Measurements from ENCODE around the gene PLTP.

PLTP gene

DNA sequence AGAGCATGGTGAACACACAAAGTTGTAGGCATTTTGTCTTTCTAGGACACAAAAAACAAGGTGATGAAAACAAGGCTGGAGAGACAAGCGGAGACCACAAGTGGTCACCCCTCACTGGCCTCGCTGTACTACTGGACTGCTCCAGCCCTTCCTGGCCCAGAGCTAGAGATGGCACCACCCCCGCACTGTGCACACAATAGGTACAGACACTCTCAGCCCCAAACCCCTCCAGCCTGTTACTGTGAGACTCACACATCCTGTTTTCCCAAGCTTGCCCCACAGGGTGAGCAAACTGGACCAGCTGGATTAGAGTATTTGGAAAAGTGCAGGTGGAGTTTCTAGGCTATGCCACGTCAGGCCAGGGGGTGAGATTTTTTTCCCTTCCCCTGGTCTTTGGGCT lies 39.3 kb downstream of the PLTP start:
- Histone ChIP-seq H3K27ac (ENCODE audit: insufficient read depth, low read depth, low read length, poor library complexity, severe bottlenecking) (no peak overlapping the region), H3K4me1 (ENCODE audit: control insufficient read depth, insufficient read depth, low read length) (no peaks in the 10 kb centered on the region), H3K27me3 (ENCODE audit: control insufficient read depth, insufficient read depth, low read length, poor library complexity, severe bottlenecking) (no peaks in the 10 kb centered on the region), H3K36me3 (ENCODE audit: control insufficient read depth, insufficient read depth, low read length) (no peaks in the 10 kb centered on the region), H3K9me3 (ENCODE audit: control insufficient read depth, low read length) (no peaks in the 10 kb centered on the region), H3K4me3 (ENCODE audit: insufficient read depth, low read depth, low read length) (no peak overlapping the region)
- WGBS, 2 experiments = 85 to 94% methylated on average over 4 of the region's 4 CpGs

DNA sequence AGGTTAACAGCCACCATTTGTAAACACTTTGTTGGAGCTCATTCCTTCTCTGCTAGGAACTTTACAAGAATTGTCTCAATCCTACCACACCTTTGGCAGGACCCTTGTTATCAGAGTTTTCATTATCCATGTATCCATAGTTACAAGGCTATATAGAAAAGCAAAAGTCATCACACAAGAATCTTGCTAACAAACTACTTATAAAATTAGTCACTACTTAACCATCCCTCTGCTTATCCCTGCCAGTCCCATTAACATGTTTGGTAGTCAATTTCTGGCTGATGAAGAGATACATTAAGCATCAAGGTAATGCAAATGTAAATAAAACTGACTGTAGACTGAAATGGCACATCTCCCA lies 44.2 kb downstream of the PLTP start:
- no peaks in the 10 kb centered on the region for H3K9me3 ChIP-seq (ENCODE audit: control insufficient read depth, low read length)
- no peaks in the 10 kb centered on the region for H3K4me1 ChIP-seq (ENCODE audit: control insufficient read depth, insufficient read depth, low read length)
- no peak overlapping the region for H3K27ac ChIP-seq (ENCODE audit: insufficient read depth, low read depth, low read length, poor library complexity, severe bottlenecking)
- no peaks in the 10 kb centered on the region for H3K36me3 ChIP-seq (ENCODE audit: control insufficient read depth, insufficient read depth, low read length)
- no peaks in the 10 kb centered on the region for H3K27me3 ChIP-seq (ENCODE audit: control insufficient read depth, insufficient read depth, low read length, poor library complexity, severe bottlenecking)
- H3K4me3 ChIP-seq (ENCODE audit: insufficient read depth, low read depth, low read length) = no peak overlapping the region

DNA sequence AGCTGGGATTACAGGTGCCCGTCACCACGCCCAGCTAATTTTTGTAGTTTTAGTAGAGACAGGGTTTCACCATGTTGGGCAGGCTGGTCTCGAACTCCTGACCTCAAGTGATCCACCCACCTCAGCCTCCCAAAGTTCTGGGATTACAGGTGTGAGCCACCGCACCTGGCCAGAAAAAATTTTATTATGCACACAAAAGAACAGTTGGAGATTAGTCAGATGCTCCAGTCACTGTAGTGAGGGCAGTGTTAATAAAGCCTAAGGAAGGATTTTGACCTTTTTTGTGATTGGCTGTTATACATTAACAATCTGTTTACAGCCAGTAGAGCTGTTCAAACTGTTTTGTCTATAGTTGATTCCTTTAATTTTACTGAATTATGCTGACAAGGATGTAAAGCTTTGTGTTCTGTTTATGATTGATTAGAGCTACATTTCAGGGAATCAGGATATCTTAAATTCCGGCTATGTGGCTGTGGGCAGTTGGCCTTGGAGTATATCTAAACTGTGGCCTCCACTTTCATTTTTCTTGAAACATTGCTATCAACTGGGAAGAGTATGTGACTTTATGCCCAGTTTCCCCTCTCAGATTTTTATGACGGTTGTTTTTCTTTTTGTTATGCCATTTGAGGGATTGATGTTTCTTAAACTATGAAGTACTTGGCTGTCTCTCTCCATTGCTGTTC lies 44.7 kb downstream of the PLTP start:
- no peak overlapping the region for H3K27ac ChIP-seq (ENCODE audit: insufficient read depth, low read depth, low read length, poor library complexity, severe bottlenecking)
- H3K36me3 ChIP-seq (ENCODE audit: control insufficient read depth, insufficient read depth, low read length) = no peaks in the 10 kb centered on the region
- 90 to 92% methylated on average over 6 of the region's 6 CpGs for WGBS, 2 experiments
- H3K27me3 ChIP-seq (ENCODE audit: control insufficient read depth, insufficient read depth, low read length, poor library complexity, severe bottlenecking) = no peaks in the 10 kb centered on the region
- H3K4me3 ChIP-seq (ENCODE audit: insufficient read depth, low read depth, low read length) = no peak overlapping the region
- no peaks in the 10 kb centered on the region for H3K9me3 ChIP-seq (ENCODE audit: control insufficient read depth, low read length)
- no peaks in the 10 kb centered on the region for H3K4me1 ChIP-seq (ENCODE audit: control insufficient read depth, insufficient read depth, low read length)

DNA sequence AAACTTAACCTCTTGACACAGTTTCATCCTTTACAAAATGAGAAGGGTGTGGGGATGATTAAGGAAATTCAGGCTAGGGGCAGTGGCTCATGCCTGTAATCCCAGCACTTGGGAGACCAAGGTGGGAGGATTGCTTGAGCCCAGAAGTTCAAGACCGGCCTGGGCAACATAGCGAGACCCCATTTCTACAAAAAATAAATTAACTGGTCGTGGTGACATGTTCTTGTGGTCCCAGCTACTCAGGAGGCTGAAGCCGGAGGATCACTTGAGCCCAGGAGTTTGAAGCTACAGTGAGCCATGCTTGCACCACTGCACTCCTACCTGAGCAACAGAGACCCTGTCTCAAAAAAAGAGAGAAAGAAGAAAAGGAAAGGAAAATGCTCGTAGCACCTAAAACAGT lies 45.5 kb downstream of the PLTP start:
- Histone ChIP-seq H3K4me1 (ENCODE audit: control insufficient read depth, insufficient read depth, low read length) (no peaks in the 10 kb centered on the region), H3K36me3 (ENCODE audit: control insufficient read depth, insufficient read depth, low read length) (no peaks in the 10 kb centered on the region), H3K27ac (ENCODE audit: insufficient read depth, low read depth, low read length, poor library complexity, severe bottlenecking) (no peak overlapping the region), H3K27me3 (ENCODE audit: control insufficient read depth, insufficient read depth, low read length, poor library complexity, severe bottlenecking) (no peaks in the 10 kb centered on the region), H3K4me3 (ENCODE audit: insufficient read depth, low read depth, low read length) (no peak overlapping the region), H3K9me3 (ENCODE audit: control insufficient read depth, low read length) (no peaks in the 10 kb centered on the region)
- 92% methylated on average over 5 of the region's 5 CpGs for WGBS, 2 experiments

DNA sequence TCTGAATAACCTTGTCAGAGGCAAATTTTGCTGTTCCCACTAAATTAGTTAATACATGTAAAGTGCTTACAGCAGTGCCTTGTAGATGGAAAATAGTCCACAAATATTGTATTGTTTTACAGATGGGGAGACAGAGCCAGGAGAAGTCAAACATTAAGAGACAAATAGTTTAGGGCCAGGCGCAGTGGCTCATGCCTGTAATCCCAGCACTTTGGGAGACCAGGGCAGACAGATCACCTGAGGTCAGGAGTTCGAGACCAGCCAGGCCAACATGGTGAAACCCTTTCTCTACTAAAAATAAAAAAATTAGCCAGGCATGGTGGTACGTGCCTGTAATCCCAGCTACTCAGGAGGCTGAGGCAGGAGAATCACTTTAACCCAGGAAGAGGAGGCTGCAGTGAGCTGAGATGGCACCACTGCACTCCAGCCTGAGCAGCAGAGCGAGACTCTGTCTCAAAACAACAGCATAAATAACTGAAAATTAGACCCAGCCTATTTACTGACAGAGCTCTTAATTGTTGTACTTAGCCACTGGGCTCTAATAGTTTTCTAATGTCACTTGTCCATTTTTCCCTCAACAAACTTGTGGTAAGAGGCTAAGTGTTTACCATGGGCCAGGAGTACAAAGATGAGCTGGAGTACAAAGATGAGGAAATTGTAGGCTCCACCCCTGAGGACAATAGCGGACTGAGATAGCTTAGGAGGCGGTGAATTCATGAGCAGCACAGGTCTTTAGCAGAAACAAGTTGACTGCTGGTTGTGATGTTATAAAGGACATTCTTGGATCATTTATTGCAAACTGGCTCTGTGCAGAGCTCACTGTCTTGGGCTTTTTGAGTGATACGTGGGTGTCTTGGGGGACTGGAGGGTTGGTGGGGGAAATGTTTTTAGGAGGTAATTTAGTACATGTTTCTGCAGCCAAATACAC lies 48.1 kb downstream of the PLTP start:
- 89 to 91% methylated on average over 7 of the region's 7 CpGs for WGBS, 2 experiments
- H3K4me3 ChIP-seq (ENCODE audit: insufficient read depth, low read depth, low read length) = no peak overlapping the region
- no peaks in the 10 kb centered on the region for H3K27me3 ChIP-seq (ENCODE audit: control insufficient read depth, insufficient read depth, low read length, poor library complexity, severe bottlenecking)
- no peak overlapping the region for H3K27ac ChIP-seq (ENCODE audit: insufficient read depth, low read depth, low read length, poor library complexity, severe bottlenecking)
- H3K9me3 ChIP-seq (ENCODE audit: control insufficient read depth, low read length) = no peaks in the 10 kb centered on the region
- H3K4me1 ChIP-seq (ENCODE audit: control insufficient read depth, insufficient read depth, low read length) = no peaks in the 10 kb centered on the region
- H3K36me3 ChIP-seq (ENCODE audit: control insufficient read depth, insufficient read depth, low read length) = no peaks in the 10 kb centered on the region

DNA sequence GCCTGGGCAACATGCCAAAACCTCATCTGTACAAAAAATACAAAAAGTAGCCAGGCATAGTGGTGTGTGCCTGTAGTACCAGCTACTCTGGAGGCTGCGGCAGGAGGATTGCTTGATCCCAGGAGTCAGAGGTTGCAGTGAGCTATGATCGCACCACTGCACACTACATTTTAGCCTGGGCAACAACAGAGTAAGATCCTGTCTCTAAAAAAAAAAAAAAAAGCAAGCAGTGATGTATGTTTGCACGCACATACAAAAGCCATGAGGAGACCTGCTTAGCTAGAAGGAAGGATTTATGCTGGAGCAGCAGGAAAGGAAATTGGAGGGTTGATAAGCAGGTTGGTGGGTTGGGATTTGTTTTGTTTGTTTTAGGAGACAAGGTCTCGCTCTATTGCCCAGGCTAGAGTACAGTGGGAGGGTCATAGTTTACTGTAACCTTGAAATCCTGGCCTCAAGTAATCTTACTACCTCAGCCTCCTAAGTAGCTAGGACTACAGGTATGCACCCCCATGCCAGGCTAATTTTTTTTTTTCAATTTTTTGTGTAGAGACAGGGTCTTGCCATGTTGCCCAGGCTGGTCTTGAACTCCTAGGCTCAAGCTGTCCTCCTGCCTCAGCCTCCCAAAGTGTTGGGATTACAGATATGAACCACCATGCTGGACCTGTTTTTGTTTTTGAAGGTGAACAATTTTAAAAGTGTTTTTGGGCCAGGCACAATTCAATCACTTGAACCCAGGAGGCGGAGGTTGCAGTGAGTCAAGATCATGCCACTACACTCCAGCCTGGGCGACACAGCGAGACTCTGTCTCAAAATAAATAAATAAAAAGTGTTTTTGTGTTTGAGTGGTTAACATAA lies 50.5 kb downstream of the PLTP start:
- no peak overlapping the region for H3K27ac ChIP-seq (ENCODE audit: insufficient read depth, low read depth, low read length, poor library complexity, severe bottlenecking)
- 91 to 96% methylated on average over 7 of the region's 7 CpGs for WGBS, 2 experiments

DNA sequence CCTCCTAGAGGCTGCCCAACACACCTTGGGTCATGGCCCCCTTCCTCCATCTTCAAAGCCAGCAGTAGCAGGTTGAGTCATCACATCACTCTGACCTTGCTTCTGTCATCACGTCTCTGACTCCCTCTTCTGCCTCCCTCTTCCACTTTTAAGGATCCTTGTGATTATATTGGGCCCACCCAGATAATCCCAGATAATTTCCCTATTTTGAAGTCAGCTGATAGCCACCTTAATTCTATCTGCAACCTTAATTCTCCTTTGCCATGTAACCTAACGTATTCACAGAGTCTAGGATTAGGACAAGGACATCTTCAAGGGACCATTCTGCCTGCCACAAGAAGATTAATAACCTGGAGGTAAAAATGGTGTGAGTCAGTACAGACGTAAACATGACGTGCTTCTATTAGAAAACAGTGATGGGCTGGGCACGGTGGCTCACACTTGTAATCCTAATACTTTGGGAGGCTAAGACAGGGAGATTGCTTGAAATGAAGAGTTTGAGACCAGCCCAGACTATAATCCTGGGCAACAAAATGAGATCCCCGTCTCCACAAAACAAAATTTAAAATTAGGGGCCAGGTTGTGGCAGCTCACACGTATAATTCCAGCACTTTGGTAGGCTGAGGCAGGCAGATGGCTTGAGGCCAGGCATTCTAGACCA lies 51.3 kb downstream of the PLTP start:
- Histone ChIP-seq H3K36me3 (ENCODE audit: control insufficient read depth, insufficient read depth, low read length) (no peaks in the 10 kb centered on the region), H3K27ac (ENCODE audit: insufficient read depth, low read depth, low read length, poor library complexity, severe bottlenecking) (no peak overlapping the region), H3K4me1 (ENCODE audit: control insufficient read depth, insufficient read depth, low read length) (peaks cover 3% of the 10 kb centered on the region), H3K9me3 (ENCODE audit: control insufficient read depth, low read length) (no peaks in the 10 kb centered on the region), H3K27me3 (ENCODE audit: control insufficient read depth, insufficient read depth, low read length, poor library complexity, severe bottlenecking) (no peaks in the 10 kb centered on the region), H3K4me3 (ENCODE audit: insufficient read depth, low read depth, low read length) (no peak overlapping the region)
- 87 to 90% methylated on average over 7 of the region's 7 CpGs for WGBS, 2 experiments

More for the DNA sequence above, 50.5 kb downstream of the PLTP start:
- H3K27me3 ChIP-seq (ENCODE audit: control insufficient read depth, insufficient read depth, low read length, poor library complexity, severe bottlenecking) = no peaks in the 10 kb centered on the region
- H3K9me3 ChIP-seq (ENCODE audit: control insufficient read depth, low read length) = no peaks in the 10 kb centered on the region
- H3K36me3 ChIP-seq (ENCODE audit: control insufficient read depth, insufficient read depth, low read length) = no peaks in the 10 kb centered on the region
- H3K4me1 ChIP-seq (ENCODE audit: control insufficient read depth, insufficient read depth, low read length) = peaks cover 3% of the 10 kb centered on the region
- no peak overlapping the region for H3K4me3 ChIP-seq (ENCODE audit: insufficient read depth, low read depth, low read length)

DNA sequence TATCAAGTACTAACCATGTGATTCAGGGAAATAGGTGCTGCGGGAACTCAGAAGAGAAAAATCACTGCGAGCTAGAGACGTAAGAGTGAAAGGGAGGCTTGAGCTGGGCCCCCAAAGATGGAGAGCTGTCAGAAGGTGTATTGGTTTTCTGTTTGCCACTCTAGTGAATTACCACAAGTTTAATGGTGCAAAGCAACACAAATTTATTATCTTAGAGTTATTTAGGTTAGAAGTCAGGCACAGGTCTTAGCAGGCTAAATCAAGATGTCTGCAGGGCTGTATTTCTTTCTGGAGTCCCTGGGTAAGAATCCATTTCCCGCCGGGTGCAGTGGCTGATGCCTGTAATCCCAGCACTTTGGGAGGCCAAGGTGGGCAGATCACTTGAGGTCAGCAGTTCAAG lies 52.0 kb downstream of the PLTP start:
- Histone ChIP-seq H3K4me3 (ENCODE audit: insufficient read depth, low read depth, low read length) (no peak overlapping the region), H3K27me3 (ENCODE audit: control insufficient read depth, insufficient read depth, low read length, poor library complexity, severe bottlenecking) (no peaks in the 10 kb centered on the region), H3K27ac (ENCODE audit: insufficient read depth, low read depth, low read length, poor library complexity, severe bottlenecking) (no peak overlapping the region), H3K4me1 (ENCODE audit: control insufficient read depth, insufficient read depth, low read length) (peaks cover 3% of the 10 kb centered on the region), H3K9me3 (ENCODE audit: control insufficient read depth, low read length) (no peaks in the 10 kb centered on the region), H3K36me3 (ENCODE audit: control insufficient read depth, insufficient read depth, low read length) (no peaks in the 10 kb centered on the region)
- WGBS, 2 experiments = 93 to 95% methylated on average over 5 of the region's 5 CpGs

DNA sequence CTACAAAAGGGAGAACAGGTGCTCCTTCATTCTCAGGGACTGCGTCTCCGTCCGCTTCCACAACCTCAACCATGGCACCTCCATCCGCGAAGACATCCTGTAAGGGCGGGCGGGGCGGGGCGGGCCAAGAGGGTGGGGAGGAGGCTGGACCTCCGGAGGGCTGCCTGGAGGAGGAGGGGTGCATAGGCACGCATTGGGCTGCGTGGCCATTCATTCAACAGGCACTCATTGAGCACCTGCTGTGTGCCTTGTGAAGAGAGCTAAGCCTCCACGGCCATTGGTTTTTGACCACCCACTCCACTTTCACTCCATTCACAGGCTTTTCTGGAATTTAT lies 54.1 kb downstream of the PLTP start:
- Histone ChIP-seq H3K36me3 (ENCODE audit: control insufficient read depth, insufficient read depth, low read length) (no peaks in the 10 kb centered on the region), H3K4me3 (ENCODE audit: insufficient read depth, low read depth, low read length) (peak overlapping the region; percentile 76), H3K27ac (ENCODE audit: insufficient read depth, low read depth, low read length, poor library complexity, severe bottlenecking) (no peak overlapping the region), H3K27me3 (ENCODE audit: control insufficient read depth, insufficient read depth, low read length, poor library complexity, severe bottlenecking) (no peaks in the 10 kb centered on the region), H3K9me3 (ENCODE audit: control insufficient read depth, low read length) (no peaks in the 10 kb centered on the region), H3K4me1 (ENCODE audit: control insufficient read depth, insufficient read depth, low read length) (peaks cover 3% of the 10 kb centered on the region)
- 3 to 4% methylated on average over 13 of the region's 13 CpGs for WGBS, 2 experiments

Data from ectodermal cell (in vitro differentiated cells).